Neural crest cell (in vitro differentiated cells): Measurements from ENCODE around the gene APH1B. TPM values are rescaled to one million over a fixed set of nuclear protein-coding genes. Genes with fewer than 3 reads are reported as not detected.

Source experiments
- DNase-seq: peaks from one replicate; pipeline ENCODE4 v3.0.0; 2021; ENCODE audit warnings: low read depth, mixed read lengths, low spot score
- H3K27ac Mint-ChIP-seq: one replicate; pipeline ENCODE4 v1.8.0; 2021; ENCODE audit warnings: mild to moderate bottlenecking, mixed read lengths; ENCODE audit not compliant: unreplicated experiment
- H3K27me3 Mint-ChIP-seq: 2 replicates; pipeline ENCODE4 v1.8.0; 2021; ENCODE audit warnings: low read depth, mild to moderate bottlenecking, mixed read lengths
- H3K36me3 Mint-ChIP-seq: 2 replicates; pipeline ENCODE4 v1.8.0; 2021; ENCODE audit warnings: low read depth, mild to moderate bottlenecking, mixed read lengths
- H3K4me1 Mint-ChIP-seq: 2 replicates; pipeline ENCODE4 v1.8.0; 2021; ENCODE audit warnings: mixed read lengths
- H3K4me3 Mint-ChIP-seq: one replicate; pipeline ENCODE4 v1.8.0; 2021; ENCODE audit warnings: mild to moderate bottlenecking, mixed read lengths
- H3K9me3 Mint-ChIP-seq: 2 replicates; pipeline ENCODE4 v1.8.0; 2021; ENCODE audit warnings: mixed read lengths
- CTCF ChIP-seq: fragments of 200-600 bp; sonication (generic); conservative IDR thresholded peaks from 2 replicates; pipeline ENCODE4 v1.5.0; 2021; ENCODE audit warnings: antibody characterized with exemption, mild to moderate bottlenecking
- total RNA-seq: library from RNA; stranded (reverse); gene quantifications from 2 replicates; pipeline ENCODE4 v1.2.1, GENCODE V29; 2021

APH1B gene
- total RNA-seq, 1 donor from 2014 or later, result 18.5 TPM

GRCh38 chr15:63244976-63245645 lies 32.3 kb upstream of the APH1B start:
- no peak overlapping the region for H3K4me3 Mint-ChIP-seq
- peaks cover 30% of the 10 kb centered on the region for H3K36me3 Mint-ChIP-seq
- peaks cover 22% of the 10 kb centered on the region for H3K4me1 Mint-ChIP-seq
- DNase-seq, result no peak
- H3K27ac Mint-ChIP-seq, result peak overlapping the region; percentile 70
- no peaks in the 10 kb centered on the region for H3K27me3 Mint-ChIP-seq
- no peak for TF ChIP-seq CTCF
- peaks cover 9% of the 10 kb centered on the region for H3K9me3 Mint-ChIP-seq

GRCh38 chr15:63246691-63247469 lies 30.5 kb upstream of the APH1B start:
- Mint-ChIP-seq H3K4me3 (no peak overlapping the region), H3K27me3 (no peaks in the 10 kb centered on the region), H3K27ac (no peak overlapping the region), H3K9me3 (peaks cover 7% of the 10 kb centered on the region), H3K4me1 (peaks cover 15% of the 10 kb centered on the region), H3K36me3 (peaks cover 31% of the 10 kb centered on the region)
- no peak for TF ChIP-seq CTCF
- DNase-seq, result no peak

- H3K36me3 Mint-ChIP-seq, result peaks cover 19% of the 10 kb centered on the region
- peak overlapping the region; percentile 28 for H3K27ac Mint-ChIP-seq
- H3K4me1 Mint-ChIP-seq, result peaks cover 12% of the 10 kb centered on the region
- H3K27me3 Mint-ChIP-seq, result no peaks in the 10 kb centered on the region
- DNase-seq, result no peak
- H3K9me3 Mint-ChIP-seq, result no peaks in the 10 kb centered on the region
- no peak overlapping the region for H3K4me3 Mint-ChIP-seq
- no peak for TF ChIP-seq CTCF
These were observed 27.0 kb upstream of the APH1B start for GRCh38 chr15:63250312-63250965.

- no peak for DNase-seq
- H3K4me1 Mint-ChIP-seq, result peaks cover 25% of the 10 kb centered on the region
- H3K4me3 Mint-ChIP-seq, result no peak overlapping the region
- no peak overlapping the region for H3K27ac Mint-ChIP-seq
- H3K27me3 Mint-ChIP-seq, result no peaks in the 10 kb centered on the region
- H3K9me3 Mint-ChIP-seq, result no peaks in the 10 kb centered on the region
- TF ChIP-seq CTCF, result no peak
- peaks cover 16% of the 10 kb centered on the region for H3K36me3 Mint-ChIP-seq
These were observed 25.7 kb upstream of the APH1B start for GRCh38 chr15:63251701-63252100.

- TF ChIP-seq CTCF, result no peak
- Mint-ChIP-seq H3K4me1 (peaks cover 29% of the 10 kb centered on the region), H3K9me3 (no peaks in the 10 kb centered on the region), H3K27ac (no peak overlapping the region), H3K27me3 (no peaks in the 10 kb centered on the region), H3K4me3 (no peak overlapping the region), H3K36me3 (peaks cover 12% of the 10 kb centered on the region)
- DNase-seq, result no peak
These were observed 25.1 kb upstream of the APH1B start for GRCh38 chr15:63252292-63252691.
